GM23248 (cell line): ENCODE measurements around the gene ERI2. TPM values are rescaled to one million over a fixed set of nuclear protein-coding genes. Genes with fewer than 3 reads are reported as not detected.

Source experiments
- DNase-seq: peaks from one replicate; pipeline ENCODE4 v3.0.0-alpha.2; 2015
- H2AFZ ChIP-seq: fragments of 200-600 bp; sonication (generic); 2 replicates; pipeline ENCODE4 v1.6.1; 2016; ENCODE audit warnings: antibody characterized with exemption
- H3F3A ChIP-seq: fragments of 200-600 bp; sonication (generic); 2 replicates; pipeline ENCODE4 v1.6.1; 2016; ENCODE audit warnings: mild to moderate bottlenecking, antibody characterized with exemption, mixed run types; ENCODE audit not compliant: insufficient read depth
- H3K27ac ChIP-seq: fragments of 200-600 bp; sonication (generic); 2 replicates; pipeline ENCODE4 v1.5.1; 2016; ENCODE audit warnings: mild to moderate bottlenecking
- H3K27me3 ChIP-seq: fragments of 200-600 bp; sonication (generic); replicated peaks from 2 replicates; pipeline ENCODE4 v1.6.1; 2016; ENCODE audit warnings: mild to moderate bottlenecking; ENCODE audit not compliant: insufficient read depth
- H3K36me3 ChIP-seq: fragments of 200-600 bp; sonication (generic); 2 replicates; pipeline ENCODE4 v1.6.1; 2016; ENCODE audit warnings: low read depth, mild to moderate bottlenecking
- H3K4me1 ChIP-seq: fragments of 200-600 bp; sonication (generic); 2 replicates; pipeline ENCODE4 v1.6.1; 2016; ENCODE audit warnings: mild to moderate bottlenecking; ENCODE audit not compliant: insufficient read depth
- H3K4me2 ChIP-seq: fragments of 200-600 bp; sonication (generic); one replicate; pipeline ENCODE4 v1.6.1; 2016; ENCODE audit warnings: mild to moderate bottlenecking; ENCODE audit not compliant: unreplicated experiment
- H3K4me3 ChIP-seq: fragments of 200-600 bp; sonication (generic); 2 replicates; pipeline ENCODE4 v1.5.1; 2016; ENCODE audit warnings: mild to moderate bottlenecking
- H3K79me2 ChIP-seq: fragments of 200-600 bp; sonication (generic); 2 replicates; pipeline ENCODE4 v1.6.1; 2016; ENCODE audit warnings: mild to moderate bottlenecking; ENCODE audit not compliant: insufficient read depth
- H3K9ac ChIP-seq: fragments of 200-600 bp; sonication (generic); 2 replicates; pipeline ENCODE4 v1.6.1; 2016; ENCODE audit warnings: mild to moderate bottlenecking
- H3K9me2 ChIP-seq: fragments of 200-600 bp; sonication (generic); 2 replicates; pipeline ENCODE4 v1.6.1; 2016; ENCODE audit warnings: mixed run types, mild to moderate bottlenecking, moderate library complexity; ENCODE audit not compliant: insufficient read depth
- H3K9me3 ChIP-seq: fragments of 200-600 bp; sonication (generic); one replicate; pipeline ENCODE4 v1.6.1; 2017; ENCODE audit warnings: low read depth
- H4K20me1 ChIP-seq: fragments of 200-600 bp; sonication (generic); 2 replicates; pipeline ENCODE4 v1.6.0; 2016; ENCODE audit not compliant: insufficient read depth
- EZH2 ChIP-seq: fragments of 200-600 bp; sonication (generic); IDR thresholded peaks from 2 replicates; pipeline ENCODE4 v1.6.1; 2018; ENCODE audit warnings: antibody characterized with exemption, mild to moderate bottlenecking; ENCODE audit not compliant: insufficient read depth, poor library complexity, severe bottlenecking
- EZH2phosphoT487 ChIP-seq: fragments of 200-600 bp; sonication (generic); IDR thresholded peaks from 2 replicates; pipeline ENCODE4 v1.6.1; 2018; ENCODE audit warnings: antibody characterized with exemption, moderate library complexity, mild to moderate bottlenecking, low read depth; ENCODE audit not compliant: insufficient read depth
- WGBS, 2 experiments: methylation state at CpG; one replicate each; pipeline ENCODE4 v1.1.6; 2015 to 2017; ENCODE audit warnings: low lambda C conversion rate in 2 of 2, low coverage in 1 of 2; ENCODE audit errors: missing lambda C conversion rate in 2 of 2; 5-methylcytosine and 5-hydroxymethylcytosine counted together
- in situ Hi-C: fragments of 300-500 bp; cut with MboI; formaldehyde crosslinking; loops from 2 replicates; pipeline ENCODE4 v1.15.0; 2020
- polyA plus RNA-seq: library from polyadenylated mRNA; unstranded; fragments of >200 nt; fragmentation: Nextera tagmentation; extraction: Ambion mirVana; gene quantifications from 2 replicates; pipeline ENCODE4 v1.2.1, GENCODE V29; 2016
- total RNA-seq: library from RNA; depleted of rRNA; stranded (reverse); fragments of >200 nt; shearing (Covaris generic); gene quantifications from 2 replicates; pipeline ENCODE4 v1.2.3, GENCODE V29; 2014

ERI2 gene
- total and polyA plus RNA-seq, 2 experiments from 2014 or later: 13.2 to 13.6 TPM

DNA sequence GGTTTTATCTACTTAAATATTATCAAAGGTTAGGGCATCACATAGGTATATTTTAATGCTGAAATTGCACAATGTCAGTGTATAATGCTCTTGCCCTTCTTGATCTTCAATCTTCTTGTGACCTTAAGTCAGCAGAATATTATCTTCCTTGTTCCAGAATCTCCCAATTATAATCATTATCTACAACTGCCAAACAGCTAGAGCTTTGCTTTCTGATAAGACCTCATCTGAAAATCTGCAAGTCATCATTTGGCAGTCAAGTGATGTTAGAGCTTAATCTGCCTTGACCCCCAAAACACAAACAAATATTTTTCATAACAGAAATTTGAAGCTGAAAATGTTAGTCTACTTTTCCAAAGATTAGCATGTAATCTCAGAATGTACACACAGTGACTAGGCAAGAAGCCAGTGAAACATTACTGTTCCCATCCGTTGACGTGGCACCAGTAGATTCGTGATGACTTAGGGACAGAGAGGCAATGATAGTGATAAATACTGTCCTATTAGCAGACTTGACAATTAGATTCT is 19.8 kb upstream of the ERI2 start:
- TF ChIP-seq EZH2 (no peak), EZH2phosphoT487 (no peak)
- no peak overlapping the region for H3K27ac ChIP-seq
- H3K27me3 ChIP-seq: no peaks in the 10 kb centered on the region
- no peaks in the 10 kb centered on the region for H3K4me1 ChIP-seq
- H3K36me3 ChIP-seq: peaks cover 12% of the 10 kb centered on the region; the same call in 1 of the 2 replicates
- no peak overlapping the region for H2AFZ ChIP-seq
- H3K4me2 ChIP-seq: no peak overlapping the region
- 96 to 98% methylated on average over 3 of the region's 3 CpGs for WGBS, 2 experiments
- H3K9me3 ChIP-seq: no peaks in the 10 kb centered on the region
- no peak overlapping the region for H3K9ac ChIP-seq
- no peaks in the 10 kb centered on the region for H3K79me2 ChIP-seq
- H3K9me2 ChIP-seq: no peaks in the 10 kb centered on the region
- no peaks in the 10 kb centered on the region for H4K20me1 ChIP-seq
- no peak for DNase-seq
- no peak overlapping the region for H3K4me3 ChIP-seq
- in situ Hi-C loops: no loop called here
- no peaks in the 10 kb centered on the region for H3F3A ChIP-seq

DNA sequence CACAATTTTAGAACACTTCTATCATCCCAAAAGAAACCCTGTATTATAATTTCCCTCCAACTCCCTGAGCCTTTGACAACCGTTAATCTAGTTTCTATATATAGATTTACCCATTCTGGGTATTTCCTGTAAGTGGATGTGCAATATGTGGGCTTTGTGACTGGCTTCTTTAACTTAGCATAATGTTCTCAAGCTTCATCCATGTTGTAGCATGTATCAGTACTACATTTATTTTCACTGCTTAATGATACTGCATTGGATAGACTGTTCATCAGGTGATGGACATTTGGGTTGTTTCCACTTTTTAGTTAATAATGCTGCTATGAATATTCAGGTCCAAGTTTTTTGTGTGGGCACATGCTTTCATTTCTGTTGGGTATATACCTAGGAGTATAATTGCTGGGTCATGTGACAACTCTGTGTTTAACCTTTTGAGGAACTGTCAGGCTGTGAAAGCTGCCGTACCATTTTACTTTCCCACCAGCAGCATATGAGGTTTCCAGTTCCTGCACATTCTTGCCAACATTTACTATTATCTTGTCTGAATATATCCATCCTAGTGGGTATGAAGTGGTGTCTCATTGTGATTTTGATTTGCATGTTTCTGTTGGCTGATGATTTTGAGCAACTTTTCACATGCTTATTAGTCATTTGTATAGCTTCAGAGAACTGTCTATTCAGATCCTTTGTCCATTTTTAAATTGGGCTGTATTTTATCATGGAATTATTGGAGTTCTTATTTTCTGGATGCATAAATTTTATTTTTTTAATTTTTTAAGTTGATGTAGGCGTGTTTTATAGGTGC is 16.5 kb upstream of the ERI2 start:
- Histone ChIP-seq H4K20me1 (no peaks in the 10 kb centered on the region), H3K79me2 (no peaks in the 10 kb centered on the region), H3K9me3 (no peaks in the 10 kb centered on the region), H3K9ac (no peak overlapping the region), H3F3A (no peaks in the 10 kb centered on the region), H3K4me2 (no peak overlapping the region), H3K27me3 (no peaks in the 10 kb centered on the region), H3K27ac (no peak overlapping the region), H2AFZ (no peak overlapping the region), H3K9me2 (no peaks in the 10 kb centered on the region), H3K4me3 (no peak overlapping the region), H3K36me3 (peaks cover 7% of the 10 kb centered on the region; the same call in 1 of the 2 replicates), H3K4me1 (no peaks in the 10 kb centered on the region)
- TF ChIP-seq EZH2 (no peak), EZH2phosphoT487 (no peak)
- no peak for DNase-seq
- 99% methylated on average over 3 of the region's 3 CpGs for WGBS, 2 experiments
- in situ Hi-C loops: no loop called here

DNA sequence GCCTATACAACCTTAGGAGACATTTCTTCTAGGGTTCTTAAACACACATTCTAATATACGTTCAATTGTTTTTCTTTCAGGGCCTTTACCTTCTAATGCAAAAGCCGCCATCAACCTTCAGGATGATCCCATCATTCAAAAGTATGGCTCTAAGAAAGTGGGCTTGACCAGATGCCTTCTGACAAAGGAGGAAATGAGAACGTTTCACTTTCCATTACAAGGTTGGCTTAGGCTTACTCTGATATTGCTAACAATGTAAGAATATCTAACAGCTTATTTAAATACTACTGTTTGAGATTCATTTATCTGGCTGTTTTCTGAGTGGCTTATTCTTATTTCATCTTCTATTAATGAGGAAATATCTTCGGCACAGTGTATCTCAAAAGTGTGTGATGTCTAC is 15.4 kb upstream of the ERI2 start:
- no peaks in the 10 kb centered on the region for H4K20me1 ChIP-seq
- H3K9me2 ChIP-seq: no peaks in the 10 kb centered on the region
- no peaks in the 10 kb centered on the region for H3K9me3 ChIP-seq
- H3K79me2 ChIP-seq: no peaks in the 10 kb centered on the region
- H3K27ac ChIP-seq: no peak overlapping the region
- H3K36me3 ChIP-seq: no peaks in the 10 kb centered on the region; the same call in 1 of the 2 replicates
- no peak for TF ChIP-seq EZH2phosphoT487
- no peak for TF ChIP-seq EZH2
- no peak overlapping the region for H3K4me2 ChIP-seq
- H3K27me3 ChIP-seq: no peaks in the 10 kb centered on the region
- H3K4me3 ChIP-seq: no peak overlapping the region
- H3K9ac ChIP-seq: no peak overlapping the region
- no peak overlapping the region for H2AFZ ChIP-seq
- in situ Hi-C loops: no loop called here
- WGBS, 2 experiments: 83 to 88% methylated on average over 4 of the region's 4 CpGs
- no peak for DNase-seq
- no peaks in the 10 kb centered on the region for H3K4me1 ChIP-seq
- H3F3A ChIP-seq: no peaks in the 10 kb centered on the region

DNA sequence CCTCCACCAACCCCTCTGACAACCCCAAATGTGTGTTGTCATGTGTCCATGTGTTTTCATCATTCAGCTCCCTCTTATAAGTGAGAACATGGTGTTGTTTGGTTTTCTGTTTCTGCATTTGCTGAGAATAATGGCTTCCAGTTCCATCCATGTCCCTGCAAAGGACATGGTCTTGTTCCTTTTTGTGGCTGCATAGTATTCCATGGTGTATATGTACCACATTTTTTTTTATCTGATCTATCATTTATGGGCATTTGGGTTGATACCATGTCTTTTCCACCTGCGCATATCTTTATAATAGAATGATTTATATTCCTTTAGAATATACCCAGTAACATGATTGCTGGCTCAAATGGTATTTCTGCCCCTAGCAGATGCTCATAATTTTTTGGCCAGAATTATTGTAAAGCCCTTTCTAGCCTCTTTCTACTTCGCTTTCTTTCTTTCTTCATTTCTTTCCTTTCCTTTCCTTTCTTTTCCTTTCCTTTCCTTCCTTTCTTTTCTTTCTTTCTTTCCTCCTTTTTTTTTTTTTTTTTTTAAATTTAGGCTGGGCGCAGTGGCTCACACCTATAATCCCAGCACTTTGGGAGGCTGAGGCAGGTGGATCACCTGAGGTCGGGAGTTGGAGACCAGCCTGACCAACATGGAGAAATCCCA is 12.8 kb upstream of the ERI2 start:
- H3K4me3 ChIP-seq: no peak overlapping the region
- no peak overlapping the region for H3K27ac ChIP-seq
- no peaks in the 10 kb centered on the region for H3K9me3 ChIP-seq
- no peaks in the 10 kb centered on the region; the same call in 1 of the 2 replicates for H3K36me3 ChIP-seq
- no peaks in the 10 kb centered on the region for H3K4me1 ChIP-seq
- no peaks in the 10 kb centered on the region for H3K27me3 ChIP-seq
- in situ Hi-C loops: no loop called here
- no peak overlapping the region for H3K9ac ChIP-seq
- 92 to 95% methylated on average over 3 to 4 of the region's 4 CpGs for WGBS, 2 experiments
- no peak overlapping the region for H3K4me2 ChIP-seq
- H4K20me1 ChIP-seq: no peaks in the 10 kb centered on the region
- no peak for TF ChIP-seq EZH2phosphoT487
- H2AFZ ChIP-seq: no peak overlapping the region
- H3K9me2 ChIP-seq: no peaks in the 10 kb centered on the region
- H3K79me2 ChIP-seq: no peaks in the 10 kb centered on the region
- H3F3A ChIP-seq: no peaks in the 10 kb centered on the region
- no peak for DNase-seq
